ENCODE measurements around the gene CARF.
"Not testable (repeated sequence)": the region's sequence is repeated elsewhere in the genome, so short reads cannot be mapped to it uniquely, and the experiment has no call there.

The CARF gene

GRCh38 chr2:202911203-202911511, 918 bp upstream of the CARF start:
- Mint-ChIP-seq H3K4me1 (ENCODE audit: low read depth) (peaks cover 18% of the 10 kb centered on the region), H3K4me3 (peak overlapping the region; percentile 98), H3K27me3 (ENCODE audit: low read depth) (no peaks in the 10 kb centered on the region), H3K36me3 (ENCODE audit: low read depth) (peaks cover 7% of the 10 kb centered on the region), H3K9me3 (no peaks in the 10 kb centered on the region), H3K27ac (peak overlapping the region; percentile 98)

GRCh38 chr2:202912342-202913201, 497 bp downstream of the CARF start:
- Mint-ChIP-seq H3K27ac (peak overlapping the region; percentile 98), H3K4me1 (ENCODE audit: low read depth) (peaks cover 16% of the 10 kb centered on the region), H3K4me3 (peak overlapping the region; percentile 98)
- not testable (repeated sequence) for H3K9me3 Mint-ChIP-seq; H3K27me3 Mint-ChIP-seq (ENCODE audit: low read depth); H3K36me3 Mint-ChIP-seq (ENCODE audit: low read depth)

GRCh38 chr2:202918860-202919259, 6.8 kb downstream of the CARF start:
- peaks cover 1% of the 10 kb centered on the region for H3K36me3 Mint-ChIP-seq (ENCODE audit: low read depth)
- H3K27me3 Mint-ChIP-seq (ENCODE audit: low read depth): no peaks in the 10 kb centered on the region
- no peaks in the 10 kb centered on the region for H3K9me3 Mint-ChIP-seq
- no peak overlapping the region for H3K27ac Mint-ChIP-seq
- no peak overlapping the region for H3K4me3 Mint-ChIP-seq
- H3K4me1 Mint-ChIP-seq (ENCODE audit: low read depth): peaks cover 2% of the 10 kb centered on the region

DNA sequence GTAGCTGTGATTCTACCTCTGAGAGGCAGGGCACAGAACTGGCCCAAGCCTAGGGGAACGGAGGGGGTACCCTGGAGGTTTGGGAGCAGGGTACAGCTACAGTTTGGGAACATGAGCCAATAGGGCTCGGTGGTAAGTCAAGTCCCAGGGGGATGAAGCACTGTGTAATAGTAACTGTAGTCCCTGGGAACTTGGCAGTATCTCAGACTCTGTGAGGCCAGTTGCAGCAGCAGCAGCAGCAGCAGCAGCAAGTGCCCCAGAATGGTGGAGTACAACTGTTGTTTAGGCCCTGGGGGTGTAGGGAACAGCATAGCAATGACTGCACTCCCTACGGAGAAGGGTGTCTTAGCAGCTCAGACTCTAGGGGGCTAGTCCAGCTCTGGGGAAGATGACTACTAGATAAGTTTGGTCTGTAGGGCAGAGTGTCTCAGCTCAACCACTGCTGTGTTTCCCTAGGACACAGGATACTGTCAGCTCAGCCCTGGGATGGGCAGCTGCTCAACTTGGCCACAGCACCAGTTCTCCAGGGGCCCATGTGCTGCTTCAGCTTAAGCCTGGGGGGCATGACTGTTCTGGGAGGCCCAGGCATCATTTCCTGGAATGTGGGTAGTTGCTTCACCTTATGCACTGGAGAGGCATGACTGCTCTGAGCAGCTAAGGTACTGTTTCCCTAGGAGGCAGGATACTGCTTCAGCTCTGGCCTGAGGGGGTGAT, 20.5 kb downstream of the CARF start:
- H3K27ac Mint-ChIP-seq: no peak overlapping the region
- no peaks in the 10 kb centered on the region for H3K27me3 Mint-ChIP-seq (ENCODE audit: low read depth)

GRCh38 chr2:202933139-202933510, 21.1 kb downstream of the CARF start:
- H3K27ac Mint-ChIP-seq: no peak overlapping the region

More for the DNA sequence above, 20.5 kb downstream of the CARF start:
- Mint-ChIP-seq H3K4me1 (ENCODE audit: low read depth) (no peaks in the 10 kb centered on the region), H3K4me3 (no peak overlapping the region), H3K36me3 (ENCODE audit: low read depth) (peaks cover 6% of the 10 kb centered on the region), H3K9me3 (no peaks in the 10 kb centered on the region)

DNA sequence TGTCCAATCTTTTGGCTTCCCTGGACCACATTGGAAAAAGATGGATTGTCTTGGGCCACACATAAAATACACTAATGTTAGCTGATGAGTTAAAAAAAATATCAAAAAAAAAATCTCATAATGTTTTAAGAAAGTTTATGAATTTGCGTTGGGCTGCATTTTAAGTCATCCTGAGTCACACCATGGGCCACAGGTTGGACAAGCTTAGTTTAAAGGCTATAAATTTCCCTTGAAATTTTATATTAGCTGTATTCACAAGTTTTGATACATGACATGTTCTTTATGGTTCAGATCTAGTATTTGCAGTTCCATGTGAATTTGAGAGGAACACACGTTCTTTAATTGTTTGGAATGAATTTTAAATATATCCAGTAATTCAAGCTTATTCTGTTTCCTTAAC, 21.9 kb downstream of the CARF start:
- peaks cover 6% of the 10 kb centered on the region for H3K36me3 Mint-ChIP-seq (ENCODE audit: low read depth)
- no peak overlapping the region for H3K4me3 Mint-ChIP-seq
- H3K9me3 Mint-ChIP-seq: no peaks in the 10 kb centered on the region
- H3K4me1 Mint-ChIP-seq (ENCODE audit: low read depth): no peaks in the 10 kb centered on the region
- no peak overlapping the region for H3K27ac Mint-ChIP-seq
- H3K27me3 Mint-ChIP-seq (ENCODE audit: low read depth): no peaks in the 10 kb centered on the region

More at GRCh38 chr2:202933139-202933510, 21.1 kb downstream of the CARF start:
- Mint-ChIP-seq H3K27me3 (ENCODE audit: low read depth) (no peaks in the 10 kb centered on the region), H3K4me3 (no peak overlapping the region), H3K36me3 (ENCODE audit: low read depth) (peaks cover 6% of the 10 kb centered on the region), H3K9me3 (no peaks in the 10 kb centered on the region), H3K4me1 (ENCODE audit: low read depth) (no peaks in the 10 kb centered on the region)

DNA sequence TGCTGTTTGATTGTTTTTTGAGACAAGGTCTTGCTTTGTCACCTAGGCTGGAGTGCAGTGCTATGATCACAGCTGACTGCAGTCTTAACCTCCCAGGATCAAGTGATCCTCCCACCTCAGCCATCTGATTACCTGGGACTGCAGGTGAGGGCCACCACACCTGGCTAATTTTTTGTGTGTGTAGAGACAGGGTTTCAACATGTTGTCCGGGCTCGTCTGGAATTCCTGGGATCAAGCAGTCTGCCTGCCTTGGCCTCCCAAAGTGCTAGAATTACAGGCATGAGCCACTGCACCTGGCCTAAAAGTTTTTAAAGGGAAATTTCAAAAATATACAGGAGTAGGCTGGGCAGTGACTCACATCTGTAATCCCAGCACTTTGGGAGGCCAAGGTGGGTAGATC, 22.4 kb downstream of the CARF start:
- Mint-ChIP-seq H3K4me3 (no peak overlapping the region), H3K36me3 (ENCODE audit: low read depth) (peaks cover 6% of the 10 kb centered on the region), H3K27me3 (ENCODE audit: low read depth) (no peaks in the 10 kb centered on the region), H3K9me3 (no peaks in the 10 kb centered on the region), H3K4me1 (ENCODE audit: low read depth) (no peaks in the 10 kb centered on the region), H3K27ac (no peak overlapping the region)

DNA sequence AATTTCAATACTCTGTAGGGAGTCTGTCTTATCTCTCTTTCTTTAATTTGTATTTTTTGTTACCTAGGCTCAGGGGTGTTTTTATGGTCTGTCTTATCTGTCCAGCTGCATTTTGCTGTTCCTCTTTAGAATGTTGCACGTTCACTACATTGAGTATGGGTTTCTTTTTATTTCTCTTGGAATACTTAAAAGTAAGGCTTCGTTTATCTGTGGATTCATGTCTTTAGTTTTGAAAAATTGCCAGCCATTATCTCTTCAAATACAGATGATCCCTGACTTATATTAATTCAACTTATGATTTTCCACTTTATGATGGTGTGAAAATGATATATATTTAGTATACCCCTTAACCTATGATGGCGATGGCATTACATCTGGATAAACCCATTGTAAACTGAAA, 26.9 kb downstream of the CARF start:
- Mint-ChIP-seq H3K36me3 (ENCODE audit: low read depth) (peaks cover 1% of the 10 kb centered on the region), H3K9me3 (no peaks in the 10 kb centered on the region), H3K27ac (no peak overlapping the region), H3K4me1 (ENCODE audit: low read depth) (no peaks in the 10 kb centered on the region), H3K4me3 (no peak overlapping the region), H3K27me3 (ENCODE audit: low read depth) (no peaks in the 10 kb centered on the region)

DNA sequence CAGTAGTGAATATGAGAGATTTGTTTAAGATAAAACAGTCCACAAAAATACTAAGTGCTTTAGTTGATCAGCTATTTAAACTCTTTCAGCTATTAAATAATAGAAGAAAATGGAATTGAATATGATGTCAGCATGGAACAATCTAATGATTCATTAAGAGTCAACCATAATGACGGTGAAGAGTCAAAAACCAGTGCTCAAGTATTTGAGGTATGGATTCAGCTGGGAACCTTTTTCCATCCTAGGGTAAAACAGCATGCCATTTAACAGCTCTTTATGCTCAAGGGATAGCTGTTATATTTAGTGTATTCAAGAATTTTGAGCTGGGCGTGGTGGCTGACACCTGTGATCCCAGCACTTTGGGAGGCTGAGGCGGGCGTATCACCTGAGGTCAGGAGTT, 29.7 kb downstream of the CARF start:
- H3K4me3 Mint-ChIP-seq: no peak overlapping the region
- no peak overlapping the region for H3K27ac Mint-ChIP-seq
- no peaks in the 10 kb centered on the region for H3K27me3 Mint-ChIP-seq (ENCODE audit: low read depth)
- H3K4me1 Mint-ChIP-seq (ENCODE audit: low read depth): no peaks in the 10 kb centered on the region
- peaks cover 7% of the 10 kb centered on the region for H3K36me3 Mint-ChIP-seq (ENCODE audit: low read depth)
- H3K9me3 Mint-ChIP-seq: peaks cover 7% of the 10 kb centered on the region

- Mint-ChIP-seq H3K4me3 (no peak overlapping the region), H3K27me3 (ENCODE audit: low read depth) (no peaks in the 10 kb centered on the region), H3K36me3 (ENCODE audit: low read depth) (peaks cover 7% of the 10 kb centered on the region), H3K4me1 (ENCODE audit: low read depth) (no peaks in the 10 kb centered on the region), H3K9me3 (peaks cover 19% of the 10 kb centered on the region), H3K27ac (no peak overlapping the region)
Measured at GRCh38 chr2:202944408-202944807, 32.3 kb downstream of the CARF start.

- Mint-ChIP-seq H3K27me3 (ENCODE audit: low read depth) (no peaks in the 10 kb centered on the region), H3K4me1 (ENCODE audit: low read depth) (no peaks in the 10 kb centered on the region), H3K27ac (no peak overlapping the region), H3K36me3 (ENCODE audit: low read depth) (peaks cover 7% of the 10 kb centered on the region), H3K4me3 (no peak overlapping the region), H3K9me3 (peaks cover 19% of the 10 kb centered on the region)
Measured at GRCh38 chr2:202944816-202945215, 32.7 kb downstream of the CARF start.

DNA sequence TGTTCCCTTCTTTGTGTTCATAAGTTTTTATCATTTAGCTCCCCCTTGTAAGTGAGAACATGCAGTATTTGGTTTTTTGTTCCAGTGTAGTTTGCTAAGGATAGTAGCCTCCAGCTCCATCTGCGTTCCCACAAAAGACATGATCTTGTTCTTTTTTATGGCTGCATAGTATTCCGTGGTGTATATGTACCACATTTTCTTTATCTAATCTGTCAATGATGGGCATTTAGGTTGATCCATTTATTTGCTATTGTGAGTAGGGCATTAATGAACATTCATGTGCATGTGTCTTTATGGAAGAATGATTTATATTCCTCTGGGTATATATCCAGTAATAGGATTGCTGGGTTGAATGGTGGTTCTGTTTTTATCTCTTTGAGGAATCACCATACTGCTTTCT, 33.4 kb downstream of the CARF start:
- Mint-ChIP-seq H3K27me3 (ENCODE audit: low read depth) (no peaks in the 10 kb centered on the region), H3K27ac (no peak overlapping the region), H3K4me3 (no peak overlapping the region), H3K4me1 (ENCODE audit: low read depth) (no peaks in the 10 kb centered on the region), H3K36me3 (ENCODE audit: low read depth) (peaks cover 6% of the 10 kb centered on the region), H3K9me3 (peaks cover 19% of the 10 kb centered on the region)

DNA sequence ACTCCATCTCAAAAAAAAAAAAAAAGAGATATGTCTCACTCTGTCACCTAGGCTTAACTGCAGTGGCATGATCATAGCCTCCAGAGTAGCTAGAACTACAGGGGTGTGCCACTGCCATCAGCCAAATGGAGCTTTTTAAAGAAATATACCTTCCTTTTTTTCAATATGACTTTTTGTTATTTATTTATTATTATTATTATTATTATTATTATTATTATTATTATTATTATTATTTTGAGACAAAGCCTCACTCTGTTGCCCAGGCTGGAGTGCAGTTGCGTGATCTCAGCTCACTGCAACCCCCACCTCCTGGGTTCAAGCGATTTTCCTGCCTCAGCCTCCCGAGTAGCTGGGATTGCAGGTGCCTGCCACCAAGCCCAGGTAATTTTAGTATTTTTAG, 37.3 kb downstream of the CARF start:
- H3K9me3 Mint-ChIP-seq: peaks cover 19% of the 10 kb centered on the region
- H3K4me1 Mint-ChIP-seq (ENCODE audit: low read depth); H3K27me3 Mint-ChIP-seq (ENCODE audit: low read depth); H3K4me3 Mint-ChIP-seq; H3K36me3 Mint-ChIP-seq (ENCODE audit: low read depth); H3K27ac Mint-ChIP-seq: not testable (repeated sequence)

- H3K4me1 Mint-ChIP-seq (ENCODE audit: low read depth): peaks cover 2% of the 10 kb centered on the region
- H3K4me3 Mint-ChIP-seq: no peak overlapping the region
- no peaks in the 10 kb centered on the region for H3K27me3 Mint-ChIP-seq (ENCODE audit: low read depth)
- H3K9me3 Mint-ChIP-seq: peaks cover 16% of the 10 kb centered on the region
- H3K27ac Mint-ChIP-seq: no peak overlapping the region
- peaks cover 5% of the 10 kb centered on the region for H3K36me3 Mint-ChIP-seq (ENCODE audit: low read depth)
Measured at GRCh38 chr2:202950592-202950991, 38.5 kb downstream of the CARF start.

- Mint-ChIP-seq H3K9me3 (no peaks in the 10 kb centered on the region), H3K27me3 (ENCODE audit: low read depth) (no peaks in the 10 kb centered on the region), H3K4me1 (ENCODE audit: low read depth) (peaks cover 2% of the 10 kb centered on the region), H3K27ac (no peak overlapping the region), H3K36me3 (ENCODE audit: low read depth) (peaks cover 3% of the 10 kb centered on the region), H3K4me3 (no peak overlapping the region)
Measured at GRCh38 chr2:202960524-202960923, 48.4 kb downstream of the CARF start.

All from T-helper 1 cell treated with Interleukin-12 subunit alpha and Interleukin-12 subunit beta and Interleukin-4 antibody, amounts not matched to agents 30 μg/mL and 1 μg/mL, for 36 hours (primary cell).